Naive thymus-derived CD4-positive, alpha-beta T cell (primary cell): ENCODE results near the gene DENND10. TPM values are rescaled to one million over a fixed set of nuclear protein-coding genes. Genes with fewer than 3 reads are reported as not detected.

Experiments used
- polyA plus RNA-seq, 2 donors: library from polyadenylated mRNA; unstranded; fragments of 300-500 nt; fragmentation: Illumina TruSeq; gene quantifications; one replicate each; pipeline ENCODE4 v1.2.3, GENCODE V29; 2021
- total RNA-seq, 6 experiments: library from RNA in 5 of 6; stranded (reverse) in 5 of 6; gene quantifications; 1 replicate in 5 of 6; 2 replicates in 1 of 6; pipeline ENCODE4 v1.2.3 and lab custom pipeline; 2021 to 2026

DENND10 gene
- total and polyA plus RNA-seq, 7 experiments from 2014 or later, result 22.1 to 41.7 (median 28.8) TPM

Other genes starting within 250 kb of the DENND10 start
- gene NANOS1, start 74.4 kb upstream of the DENND10 start, total RNA-seq, result under 1 TPM in 4 of 5 experiments, not detected in 1; 0.10 to 0.45 (median 0.22) TPM
- not detected for gene NANOS1, start 74.4 kb upstream of the DENND10 start, polyA plus RNA-seq
- 100 to 1,000 TPM in 2 of 5 experiments, 10 to 100 TPM in 3; 87.8 to 137 (median 96.0) TPM for gene EIF3A, start 23.3 kb upstream of the DENND10 start, total RNA-seq
- gene EIF3A, start 23.3 kb upstream of the DENND10 start, polyA plus RNA-seq, result 10 to 100 TPM; 40.5 to 60.8 TPM
- gene SFXN4, start 61.6 kb downstream of the DENND10 start, total RNA-seq, result 10 to 100 TPM; 11.8 to 28.1 (median 23.1) TPM
- 10 to 100 TPM; 19.1 to 27.1 TPM for gene SFXN4, start 61.6 kb downstream of the DENND10 start, polyA plus RNA-seq
- 100 to 1,000 TPM in 1 of 5 experiments, 10 to 100 TPM in 4; 11.7 to 120 (median 35.4) TPM for gene PRDX3, start 74.7 kb downstream of the DENND10 start, total RNA-seq
- gene PRDX3, start 74.7 kb downstream of the DENND10 start, polyA plus RNA-seq, result 10 to 100 TPM; 70.7 to 87.5 TPM
- gene GRK5, start 103.5 kb downstream of the DENND10 start, total RNA-seq, result 10 to 100 TPM; 20.3 to 45.2 (median 34.2) TPM
- 10 to 100 TPM; 16.4 to 30.3 TPM for gene GRK5, start 103.5 kb downstream of the DENND10 start, polyA plus RNA-seq